A673 (cell line): ENCODE results near the gene RCVRN.

ENCODE experiments used
- CTCF ChIP-seq: fragments of 300-800, 200-600 bp; sonication (generic); conservative IDR thresholded peaks from 2 replicates; pipeline ENCODE4 v1.5.1; 2017; ENCODE audit warnings: low read depth, mild to moderate bottlenecking, antibody characterized with exemption, low read length, moderate library complexity, mixed read lengths
- EZH2 ChIP-seq: fragments of 200-600 bp; sonication (generic); IDR thresholded peaks from 2 replicates; pipeline ENCODE4 v1.6.1; 2017; ENCODE audit warnings: borderline replicate concordance, low read depth, mild to moderate bottlenecking, mixed read lengths, antibody characterized with exemption, low read length; ENCODE audit not compliant: poor library complexity, severe bottlenecking

- TF ChIP-seq CTCF (no peak), EZH2 (no peak)
These were observed 36.5 kb downstream of the RCVRN start for GRCh38 chr17:9868552-9868951.
